ENCODE results near the gene TMEM50A. TPM values are rescaled to one million over a fixed set of nuclear protein-coding genes. Genes with fewer than 3 reads are reported as not detected.
A peak's percentile ranks its signal among the peaks of the same experiment; 100 is the strongest.
"Not testable (repeated sequence)": the region's sequence is repeated elsewhere in the genome, so short reads cannot be mapped to it uniquely, and the experiment has no call there.

The TMEM50A gene
- total RNA-seq, 1 experiment from 2014 or later, result 90.5 TPM

DNA sequence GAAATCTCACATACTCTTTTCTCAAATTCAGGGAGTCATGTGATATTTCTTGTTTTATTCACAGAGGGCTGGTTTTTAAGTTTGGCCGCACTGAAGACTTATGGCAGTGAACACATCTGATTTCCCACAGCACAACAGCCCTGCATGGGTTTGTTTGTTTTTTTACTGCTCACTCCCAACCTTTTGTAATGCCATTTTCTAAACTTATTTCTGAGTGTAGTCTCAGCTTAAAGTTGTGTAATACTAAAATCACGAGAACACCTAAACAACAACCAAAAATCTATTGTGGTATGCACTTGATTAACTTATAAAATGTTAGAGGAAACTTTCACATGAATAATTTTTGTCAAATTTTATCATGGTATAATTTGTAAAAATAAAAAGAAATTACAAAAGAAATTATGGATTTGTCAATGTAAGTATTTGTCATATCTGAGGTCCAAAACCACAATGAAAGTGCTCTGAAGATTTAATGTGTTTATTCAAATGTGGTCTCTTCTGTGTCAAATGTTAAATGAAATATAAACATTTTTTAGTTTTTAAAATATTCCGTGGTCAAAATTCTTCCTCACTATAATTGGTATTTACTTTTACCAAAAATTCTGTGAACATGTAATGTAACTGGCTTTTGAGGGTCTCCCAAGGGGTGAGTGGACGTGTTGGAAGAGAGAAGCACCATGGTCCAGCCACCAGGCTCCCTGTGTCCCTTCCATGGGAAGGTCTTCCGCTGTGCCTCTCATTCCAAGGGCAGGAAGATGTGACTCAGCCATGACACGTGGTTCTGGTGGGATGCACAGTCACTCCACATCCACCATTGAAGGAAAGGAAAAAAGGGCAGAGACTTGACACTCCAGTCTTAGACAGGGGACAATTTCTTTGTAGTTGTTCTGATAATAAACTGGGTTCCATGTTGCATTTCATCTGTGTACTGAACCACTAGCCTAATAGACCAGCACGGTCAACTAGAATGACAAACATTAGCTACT lies 22.8 kb downstream of the TMEM50A start:
- Histone ChIP-seq H3K4me1 (ENCODE audit: insufficient read depth, low read length) (peaks cover 22% of the 10 kb centered on the region), H3K9me3 (ENCODE audit: low read length) (no peaks in the 10 kb centered on the region), H3K27ac (ENCODE audit: low read length) (peak overlapping the region; percentile 2; the same call in 1 of the 2 replicates), H3K4me2 (ENCODE audit: low read length) (no peak overlapping the region), H3K9me2 (replicated peaks; ENCODE audit: low read length) (no peaks in the 10 kb centered on the region), H3K9ac (ENCODE audit: low read length) (no peak overlapping the region), H3F3A (ENCODE audit: low read length, unreplicated experiment) (no peaks in the 10 kb centered on the region), H3K79me2 (ENCODE audit: low read length) (no peaks in the 10 kb centered on the region), H2AFZ (ENCODE audit: low read length) (no peak overlapping the region), H4K20me1 (ENCODE audit: low read length) (no peaks in the 10 kb centered on the region), H3K27me3 (ENCODE audit: low read length) (no peaks in the 10 kb centered on the region), H3K36me3 (ENCODE audit: low read depth, low read length) (peaks cover 14% of the 10 kb centered on the region; the same call in 1 of the 2 replicates), H3K4me3 (ENCODE audit: low read length) (no peak overlapping the region)
- DNase-seq, result peak; percentile 63
- BruUV-seq (replicated peaks), result TSS peak; percentile 46
- ChIA-PET POLR2A (ENCODE audit: unreplicated experiment) (no interaction called here), CTCF (no interaction called here)
- ATAC-seq, result peak; percentile 61
- intact Hi-C loops (cut with micrococcal nuclease), result no loop called here
- TF ChIP-seq EZH2phosphoT487 (IDR thresholded peaks at IDR 0.05; ENCODE audit: borderline replicate concordance, low read length) (no peak), EZH2 (IDR thresholded peaks at IDR 0.05; ENCODE audit: low read length, unreplicated experiment) (no peak)
- TF ChIP-seq, protein P1, sequence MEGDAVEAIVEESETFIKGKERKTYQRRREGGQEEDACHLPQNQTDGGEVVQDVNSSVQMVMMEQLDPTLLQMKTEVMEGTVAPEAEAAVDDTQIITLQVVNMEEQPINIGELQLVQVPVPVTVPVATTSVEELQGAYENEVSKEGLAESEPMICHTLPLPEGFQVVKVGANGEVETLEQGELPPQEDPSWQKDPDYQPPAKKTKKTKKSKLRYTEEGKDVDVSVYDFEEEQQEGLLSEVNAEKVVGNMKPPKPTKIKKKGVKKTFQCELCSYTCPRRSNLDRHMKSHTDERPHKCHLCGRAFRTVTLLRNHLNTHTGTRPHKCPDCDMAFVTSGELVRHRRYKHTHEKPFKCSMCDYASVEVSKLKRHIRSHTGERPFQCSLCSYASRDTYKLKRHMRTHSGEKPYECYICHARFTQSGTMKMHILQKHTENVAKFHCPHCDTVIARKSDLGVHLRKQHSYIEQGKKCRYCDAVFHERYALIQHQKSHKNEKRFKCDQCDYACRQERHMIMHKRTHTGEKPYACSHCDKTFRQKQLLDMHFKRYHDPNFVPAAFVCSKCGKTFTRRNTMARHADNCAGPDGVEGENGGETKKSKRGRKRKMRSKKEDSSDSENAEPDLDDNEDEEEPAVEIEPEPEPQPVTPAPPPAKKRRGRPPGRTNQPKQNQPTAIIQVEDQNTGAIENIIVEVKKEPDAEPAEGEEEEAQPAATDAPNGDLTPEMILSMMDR (conservative IDR thresholded peaks at IDR 0.05; ENCODE audit: low read depth, low read length), result no peak

DNA sequence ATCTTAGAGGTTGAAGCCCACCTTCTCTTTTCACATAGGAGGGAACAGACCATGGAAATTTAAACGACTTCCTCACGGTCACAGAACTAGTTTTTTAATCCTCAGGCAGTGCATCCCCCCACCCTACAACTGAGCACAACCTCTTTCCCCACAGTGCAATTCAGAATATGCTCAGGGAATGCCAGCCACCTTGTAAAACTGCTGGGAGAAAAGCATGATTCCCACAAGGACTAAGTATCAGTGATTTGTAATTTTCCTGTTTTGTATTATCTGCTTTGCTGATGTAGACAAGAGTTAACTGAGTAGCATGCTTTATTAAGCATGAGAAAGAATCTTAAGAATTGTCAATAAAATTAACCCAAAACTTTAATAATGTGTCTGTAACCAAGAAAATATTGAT lies 23.8 kb downstream of the TMEM50A start:
- Histone ChIP-seq H3K9ac (ENCODE audit: low read length) (no peak overlapping the region), H3F3A (ENCODE audit: low read length, unreplicated experiment) (no peaks in the 10 kb centered on the region), H3K4me1 (ENCODE audit: insufficient read depth, low read length) (peaks cover 12% of the 10 kb centered on the region), H3K9me3 (ENCODE audit: low read length) (no peaks in the 10 kb centered on the region), H3K27ac (ENCODE audit: low read length) (no peak overlapping the region), H3K9me2 (replicated peaks; ENCODE audit: low read length) (no peaks in the 10 kb centered on the region), H3K4me3 (ENCODE audit: low read length) (no peak overlapping the region), H3K36me3 (ENCODE audit: low read depth, low read length) (peaks cover 14% of the 10 kb centered on the region; the same call in 1 of the 2 replicates), H3K27me3 (ENCODE audit: low read length) (no peaks in the 10 kb centered on the region), H4K20me1 (ENCODE audit: low read length) (no peaks in the 10 kb centered on the region), H3K4me2 (ENCODE audit: low read length) (no peak overlapping the region), H2AFZ (ENCODE audit: low read length) (no peak overlapping the region), H3K79me2 (ENCODE audit: low read length) (no peaks in the 10 kb centered on the region)
- POLR2A ChIA-PET (ENCODE audit: unreplicated experiment), result no interaction called here
- intact Hi-C loops (cut with micrococcal nuclease), result no loop called here
- ATAC-seq, result no peak
- DNase-seq, result no peak
- no TSS peak for BruUV-seq (replicated peaks)
- CTCF ChIA-PET, result no interaction called here
- TF ChIP-seq EZH2 (IDR thresholded peaks at IDR 0.05; ENCODE audit: low read length, unreplicated experiment) (no peak), EZH2phosphoT487 (IDR thresholded peaks at IDR 0.05; ENCODE audit: borderline replicate concordance, low read length) (no peak)
- TF ChIP-seq, protein P1 (conservative IDR thresholded peaks at IDR 0.05; ENCODE audit: low read depth, low read length), result no peak

DNA sequence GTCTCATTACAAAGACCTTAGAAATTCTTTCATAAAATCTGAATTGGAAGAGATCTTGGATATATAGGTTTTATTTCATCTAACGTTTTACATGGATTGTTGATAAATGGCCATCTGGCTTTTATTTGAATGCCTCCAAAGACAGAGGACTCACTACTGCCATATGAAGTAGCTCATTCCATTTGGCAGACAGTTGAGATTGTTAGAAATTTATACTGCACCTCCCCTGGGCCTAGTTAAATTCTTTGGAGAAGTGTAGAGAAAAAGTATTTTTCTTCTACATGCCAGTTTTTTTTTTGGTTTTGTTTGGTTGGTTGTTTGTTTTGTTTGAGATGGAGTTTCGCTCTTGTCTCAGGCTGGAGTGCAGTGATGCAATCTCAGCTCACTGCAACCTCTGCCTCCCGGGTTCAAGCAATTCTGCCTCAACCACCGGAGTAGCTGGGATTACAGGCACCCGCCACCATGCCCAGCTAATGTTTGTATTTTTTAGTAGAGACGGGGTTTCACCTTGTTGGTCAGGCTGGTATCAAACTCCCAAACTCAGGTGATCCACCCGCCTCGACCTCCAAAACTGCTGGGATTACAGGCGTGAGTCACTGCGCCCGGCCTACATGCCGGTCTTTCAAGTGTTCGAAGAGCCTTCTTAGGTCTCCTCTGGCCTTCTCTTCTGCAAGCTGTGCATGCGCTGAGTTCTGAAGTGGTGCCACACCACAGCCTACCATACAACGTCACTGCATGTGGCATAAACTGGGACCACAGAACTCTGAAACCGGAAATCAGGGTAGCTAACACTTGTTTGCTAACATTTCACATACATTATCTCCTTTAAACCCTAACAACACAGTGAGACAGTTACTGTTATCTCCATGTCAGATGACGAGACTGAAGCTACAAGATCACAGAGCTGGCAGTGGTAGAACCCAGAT lies 24.8 kb downstream of the TMEM50A start:
- H3K9me3 ChIP-seq (ENCODE audit: low read length); DNase-seq; BruUV-seq (replicated peaks); H2AFZ ChIP-seq (ENCODE audit: low read length); H3K4me2 ChIP-seq (ENCODE audit: low read length); H3K27ac ChIP-seq (ENCODE audit: low read length); H4K20me1 ChIP-seq (ENCODE audit: low read length); intact Hi-C loops (cut with micrococcal nuclease); CTCF ChIA-PET; H3K27me3 ChIP-seq (ENCODE audit: low read length); ATAC-seq; H3K4me3 ChIP-seq (ENCODE audit: low read length); H3K9ac ChIP-seq (ENCODE audit: low read length); H3K4me1 ChIP-seq (ENCODE audit: insufficient read depth, low read length); H3K9me2 ChIP-seq (replicated peaks; ENCODE audit: low read length); POLR2A ChIA-PET (ENCODE audit: unreplicated experiment); H3F3A ChIP-seq (ENCODE audit: low read length, unreplicated experiment); H3K79me2 ChIP-seq (ENCODE audit: low read length): not testable (repeated sequence)
- H3K36me3 ChIP-seq (ENCODE audit: low read depth, low read length), result peaks cover 14% of the 10 kb centered on the region; the same call in 1 of the 2 replicates

Measured in PC-3 (cell line).